GM23248 (cell line): ENCODE results near the gene F5. TPM values are rescaled to one million over a fixed set of nuclear protein-coding genes. Genes with fewer than 3 reads are reported as not detected.

Experiments used
- DNase-seq: peaks from one replicate; pipeline ENCODE4 v3.0.0-alpha.2; 2015
- H2AFZ ChIP-seq: fragments of 200-600 bp; sonication (generic); 2 replicates; pipeline ENCODE4 v1.6.1; 2016; ENCODE audit warnings: antibody characterized with exemption
- H3F3A ChIP-seq: fragments of 200-600 bp; sonication (generic); 2 replicates; pipeline ENCODE4 v1.6.1; 2016; ENCODE audit warnings: mild to moderate bottlenecking, antibody characterized with exemption, mixed run types; ENCODE audit not compliant: insufficient read depth
- H3K27ac ChIP-seq: fragments of 200-600 bp; sonication (generic); 2 replicates; pipeline ENCODE4 v1.5.1; 2016; ENCODE audit warnings: mild to moderate bottlenecking
- H3K27me3 ChIP-seq: fragments of 200-600 bp; sonication (generic); replicated peaks from 2 replicates; pipeline ENCODE4 v1.6.1; 2016; ENCODE audit warnings: mild to moderate bottlenecking; ENCODE audit not compliant: insufficient read depth
- H3K36me3 ChIP-seq: fragments of 200-600 bp; sonication (generic); 2 replicates; pipeline ENCODE4 v1.6.1; 2016; ENCODE audit warnings: low read depth, mild to moderate bottlenecking
- H3K4me1 ChIP-seq: fragments of 200-600 bp; sonication (generic); 2 replicates; pipeline ENCODE4 v1.6.1; 2016; ENCODE audit warnings: mild to moderate bottlenecking; ENCODE audit not compliant: insufficient read depth
- H3K4me2 ChIP-seq: fragments of 200-600 bp; sonication (generic); one replicate; pipeline ENCODE4 v1.6.1; 2016; ENCODE audit warnings: mild to moderate bottlenecking; ENCODE audit not compliant: unreplicated experiment
- H3K4me3 ChIP-seq: fragments of 200-600 bp; sonication (generic); 2 replicates; pipeline ENCODE4 v1.5.1; 2016; ENCODE audit warnings: mild to moderate bottlenecking
- H3K79me2 ChIP-seq: fragments of 200-600 bp; sonication (generic); 2 replicates; pipeline ENCODE4 v1.6.1; 2016; ENCODE audit warnings: mild to moderate bottlenecking; ENCODE audit not compliant: insufficient read depth
- H3K9ac ChIP-seq: fragments of 200-600 bp; sonication (generic); 2 replicates; pipeline ENCODE4 v1.6.1; 2016; ENCODE audit warnings: mild to moderate bottlenecking
- H3K9me2 ChIP-seq: fragments of 200-600 bp; sonication (generic); 2 replicates; pipeline ENCODE4 v1.6.1; 2016; ENCODE audit warnings: mixed run types, mild to moderate bottlenecking, moderate library complexity; ENCODE audit not compliant: insufficient read depth
- H3K9me3 ChIP-seq: fragments of 200-600 bp; sonication (generic); one replicate; pipeline ENCODE4 v1.6.1; 2017; ENCODE audit warnings: low read depth
- H4K20me1 ChIP-seq: fragments of 200-600 bp; sonication (generic); 2 replicates; pipeline ENCODE4 v1.6.0; 2016; ENCODE audit not compliant: insufficient read depth
- EZH2 ChIP-seq: fragments of 200-600 bp; sonication (generic); IDR thresholded peaks from 2 replicates; pipeline ENCODE4 v1.6.1; 2018; ENCODE audit warnings: antibody characterized with exemption, mild to moderate bottlenecking; ENCODE audit not compliant: insufficient read depth, poor library complexity, severe bottlenecking
- EZH2phosphoT487 ChIP-seq: fragments of 200-600 bp; sonication (generic); IDR thresholded peaks from 2 replicates; pipeline ENCODE4 v1.6.1; 2018; ENCODE audit warnings: antibody characterized with exemption, moderate library complexity, mild to moderate bottlenecking, low read depth; ENCODE audit not compliant: insufficient read depth
- WGBS, 2 experiments: methylation state at CpG; one replicate each; pipeline ENCODE4 v1.1.6; 2015 to 2017; ENCODE audit warnings: low lambda C conversion rate in 2 of 2, low coverage in 1 of 2; ENCODE audit errors: missing lambda C conversion rate in 2 of 2; 5-methylcytosine and 5-hydroxymethylcytosine counted together
- in situ Hi-C: fragments of 300-500 bp; cut with MboI; formaldehyde crosslinking; loops from 2 replicates; pipeline ENCODE4 v1.15.0; 2020
- polyA plus RNA-seq: library from polyadenylated mRNA; unstranded; fragments of >200 nt; fragmentation: Nextera tagmentation; extraction: Ambion mirVana; gene quantifications from 2 replicates; pipeline ENCODE4 v1.2.1, GENCODE V29; 2016
- total RNA-seq: library from RNA; depleted of rRNA; stranded (reverse); fragments of >200 nt; shearing (Covaris generic); gene quantifications from 2 replicates; pipeline ENCODE4 v1.2.3, GENCODE V29; 2014

Gene F5
- total and polyA plus RNA-seq, 2 experiments from 2014 or later = not detected

DNA sequence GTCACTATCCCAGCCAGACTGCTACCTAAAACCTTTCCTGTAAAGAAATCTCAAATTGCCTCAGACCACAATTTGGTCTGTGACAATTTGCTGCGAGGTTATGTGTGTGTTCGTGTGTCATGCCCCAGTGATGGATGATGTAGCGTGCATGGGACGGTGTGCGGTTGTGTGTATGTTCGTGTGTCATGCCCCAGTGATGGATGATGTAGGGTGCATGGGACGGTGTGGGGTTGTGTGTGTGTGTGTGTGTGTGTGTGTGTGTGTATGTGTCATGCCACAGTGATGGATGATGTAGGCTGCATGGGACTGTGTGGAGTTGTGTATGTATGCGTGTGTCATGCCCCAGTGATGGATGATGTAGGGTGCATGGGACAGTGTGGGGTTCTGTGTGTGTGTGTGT is 34.3 kb upstream of the F5 start:
- H3K27ac ChIP-seq = no peak overlapping the region
- H3K4me1 ChIP-seq = no peaks in the 10 kb centered on the region
- no peaks in the 10 kb centered on the region for H3K36me3 ChIP-seq
- H2AFZ ChIP-seq = no peak overlapping the region
- H3K9me3 ChIP-seq = no peaks in the 10 kb centered on the region
- TF ChIP-seq EZH2 = no peak
- TF ChIP-seq EZH2phosphoT487 = no peak
- no peaks in the 10 kb centered on the region for H3K27me3 ChIP-seq
- no peak overlapping the region for H3K4me3 ChIP-seq
- no peaks in the 10 kb centered on the region for H4K20me1 ChIP-seq
- WGBS, 2 experiments = 76 to 87% methylated on average over 8 of the region's 8 CpGs
- no peaks in the 10 kb centered on the region for H3K9me2 ChIP-seq
- in situ Hi-C loops = no loop called here
- H3K79me2 ChIP-seq = no peaks in the 10 kb centered on the region
- no peak overlapping the region for H3K4me2 ChIP-seq
- H3F3A ChIP-seq = no peaks in the 10 kb centered on the region
- no peak for DNase-seq
- no peak overlapping the region for H3K9ac ChIP-seq

DNA sequence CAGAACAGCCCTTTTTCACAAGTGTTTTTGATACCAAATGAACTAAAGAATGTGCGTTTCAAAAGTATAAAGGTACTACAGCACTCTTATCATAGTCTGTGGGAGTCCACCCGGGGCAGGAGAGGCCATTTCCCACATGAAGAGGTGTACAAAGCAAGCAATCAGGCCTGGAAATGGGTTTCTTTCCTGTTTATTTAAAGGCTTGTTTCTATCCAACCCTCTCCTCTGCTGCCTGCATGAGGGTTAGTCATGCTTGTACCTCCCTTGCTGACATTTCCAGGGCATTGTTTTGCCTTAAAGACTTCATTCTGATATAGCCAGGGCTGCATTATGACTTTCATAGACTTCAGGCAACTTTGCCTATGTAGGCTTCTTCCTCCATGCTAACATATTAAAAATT is 32.1 kb upstream of the F5 start:
- H3K27me3 ChIP-seq = no peaks in the 10 kb centered on the region; the same call in 1 of the 2 replicates
- no peaks in the 10 kb centered on the region for H3K4me1 ChIP-seq
- H3K4me3 ChIP-seq = no peak overlapping the region
- H3K9me2 ChIP-seq = no peaks in the 10 kb centered on the region
- 13 to 27% methylated on average over 2 of the region's 2 CpGs for WGBS, 2 experiments
- no peaks in the 10 kb centered on the region for H4K20me1 ChIP-seq
- in situ Hi-C loops = no loop called here
- no peaks in the 10 kb centered on the region for H3K79me2 ChIP-seq
- no peaks in the 10 kb centered on the region for H3K36me3 ChIP-seq
- no peak overlapping the region for H3K4me2 ChIP-seq
- no peak overlapping the region for H3K9ac ChIP-seq
- no peaks in the 10 kb centered on the region for H3K9me3 ChIP-seq
- H3F3A ChIP-seq = no peaks in the 10 kb centered on the region
- H2AFZ ChIP-seq = no peak overlapping the region
- no peak for DNase-seq
- no peak overlapping the region for H3K27ac ChIP-seq
- TF ChIP-seq EZH2phosphoT487 (no peak), EZH2 (no peak)

DNA sequence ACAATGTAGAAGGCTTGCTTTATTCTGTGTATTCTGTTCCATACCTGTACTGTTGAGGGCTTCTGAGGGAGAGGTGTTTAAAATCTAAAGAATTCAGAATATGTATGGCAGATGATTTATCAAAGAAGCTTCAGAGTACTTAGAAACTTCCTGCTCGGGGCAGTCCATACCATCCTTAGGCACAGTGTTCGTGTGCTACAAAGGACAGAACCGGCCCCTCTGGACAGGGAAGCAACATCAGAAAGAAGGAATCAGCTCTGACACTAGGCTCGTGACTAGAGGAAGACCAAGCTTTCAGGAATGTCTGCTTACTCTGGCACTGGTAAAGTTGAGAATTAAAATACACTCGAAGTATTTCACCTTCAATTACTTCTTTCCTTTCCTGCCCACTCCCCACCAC is 29.5 kb upstream of the F5 start:
- TF ChIP-seq EZH2 (no peak), EZH2phosphoT487 (no peak)
- WGBS, 2 experiments = 27 to 39% methylated on average over 5 of the region's 5 CpGs
- no peak overlapping the region for H3K4me2 ChIP-seq
- H3K4me3 ChIP-seq = no peak overlapping the region
- H3K27ac ChIP-seq = no peak overlapping the region
- no peaks in the 10 kb centered on the region for H3K79me2 ChIP-seq
- no peaks in the 10 kb centered on the region for H3K4me1 ChIP-seq
- no peaks in the 10 kb centered on the region; the same call in 1 of the 2 replicates for H3K27me3 ChIP-seq
- no peaks in the 10 kb centered on the region for H3F3A ChIP-seq
- H3K9me3 ChIP-seq = no peaks in the 10 kb centered on the region
- no peak for DNase-seq
- in situ Hi-C loops = no loop called here
- H3K36me3 ChIP-seq = no peaks in the 10 kb centered on the region
- H4K20me1 ChIP-seq = no peaks in the 10 kb centered on the region
- H2AFZ ChIP-seq = no peak overlapping the region
- no peaks in the 10 kb centered on the region for H3K9me2 ChIP-seq
- no peak overlapping the region for H3K9ac ChIP-seq

DNA sequence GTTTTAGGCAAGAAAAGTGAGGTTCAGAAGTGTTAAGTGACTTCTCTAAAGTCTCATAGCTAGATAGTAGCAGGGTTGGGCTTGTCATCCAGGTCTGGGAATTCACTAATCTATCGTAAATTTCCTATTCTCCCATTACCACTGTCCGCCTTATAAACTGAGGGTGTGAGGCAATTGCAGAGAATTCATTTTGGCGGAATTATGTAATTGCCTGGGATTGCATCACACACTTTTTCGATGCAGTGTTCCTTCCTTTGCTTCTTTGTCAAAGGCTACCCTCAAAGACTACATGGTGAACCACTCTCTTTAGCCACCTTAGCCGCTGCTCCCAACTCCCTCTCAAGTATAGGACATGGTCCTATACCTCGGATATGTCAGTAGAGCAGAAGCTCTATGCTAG is 24.6 kb upstream of the F5 start:
- Histone ChIP-seq H4K20me1 (no peaks in the 10 kb centered on the region), H3K36me3 (no peaks in the 10 kb centered on the region), H3K4me2 (no peak overlapping the region), H3K9ac (no peak overlapping the region), H2AFZ (no peak overlapping the region), H3K9me2 (no peaks in the 10 kb centered on the region), H3K27ac (no peak overlapping the region), H3K9me3 (no peaks in the 10 kb centered on the region), H3K4me1 (no peaks in the 10 kb centered on the region), H3K79me2 (no peaks in the 10 kb centered on the region), H3F3A (no peaks in the 10 kb centered on the region), H3K27me3 (peaks cover 7% of the 10 kb centered on the region), H3K4me3 (no peak overlapping the region)
- 41 to 51% methylated on average over 6 of the region's 6 CpGs for WGBS, 2 experiments
- in situ Hi-C loops = no loop called here
- TF ChIP-seq EZH2phosphoT487 (no peak), EZH2 (no peak)
- DNase-seq = no peak

DNA sequence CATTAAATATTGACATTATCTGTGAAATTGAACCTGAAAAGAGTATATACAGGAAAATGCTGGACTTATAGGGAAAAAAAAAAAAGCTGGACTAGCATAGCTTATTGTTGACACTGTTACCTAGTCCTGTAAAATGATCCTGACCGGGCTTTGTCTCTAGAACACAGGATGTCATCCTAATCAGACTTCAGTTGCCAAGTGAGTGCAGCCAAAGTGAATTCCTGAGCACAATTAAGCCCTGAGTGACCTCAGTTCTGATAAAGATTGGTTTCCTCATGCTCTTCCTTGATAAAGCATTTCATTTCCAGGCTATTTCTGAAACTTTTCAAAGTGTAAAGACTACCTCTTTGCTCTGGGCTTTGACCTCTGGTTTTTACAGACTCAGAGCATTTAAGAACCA is 23.8 kb upstream of the F5 start:
- in situ Hi-C loops = no loop called here
- no peaks in the 10 kb centered on the region for H3K9me3 ChIP-seq

More for the DNA sequence above, 23.8 kb upstream of the F5 start:
- Histone ChIP-seq H3K4me2 (no peak overlapping the region), H3K9ac (no peak overlapping the region), H3K36me3 (no peaks in the 10 kb centered on the region), H4K20me1 (no peaks in the 10 kb centered on the region), H3K27me3 (peaks cover 7% of the 10 kb centered on the region), H3K4me3 (no peak overlapping the region), H3F3A (no peaks in the 10 kb centered on the region), H3K79me2 (no peaks in the 10 kb centered on the region), H3K27ac (no peak overlapping the region), H3K9me2 (no peaks in the 10 kb centered on the region), H2AFZ (no peak overlapping the region), H3K4me1 (no peaks in the 10 kb centered on the region)
- 6 to 20% methylated on average over 1 of the region's 1 CpG for WGBS, 2 experiments
- TF ChIP-seq EZH2 = no peak
- no peak for TF ChIP-seq EZH2phosphoT487
- no peak for DNase-seq
